Activated naive CD8-positive, alpha-beta T cell treated with anti-CD3 and anti-CD28 coated beads, Interleukin-2, amount 50 U/mL, for 24 hours (primary cell): Measurements from ENCODE around the gene PATL1.
"Not testable (repeated sequence)": the region's sequence is repeated elsewhere in the genome, so short reads cannot be mapped to it uniquely, and the experiment has no call there.

Experiments used
- ATAC-seq: fragments of 150-1000 bp; cut with Tn5 transposase; one replicate; pipeline ENCODE4 v1.10.0; 2021
- DNase-seq: peaks from one replicate; pipeline ENCODE4 v3.0.0; 2021
- H3K27ac Mint-ChIP-seq: one replicate; pipeline ENCODE4 v1.8.0; 2021; ENCODE audit warnings: mild to moderate bottlenecking, mixed read lengths
- H3K27me3 Mint-ChIP-seq: one replicate; pipeline ENCODE4 v1.8.0; 2021; ENCODE audit warnings: mixed read lengths
- H3K36me3 Mint-ChIP-seq: one replicate; pipeline ENCODE4 v1.8.0; 2021; ENCODE audit warnings: low read depth, mixed read lengths
- H3K4me1 Mint-ChIP-seq: one replicate; pipeline ENCODE4 v1.8.0; 2021; ENCODE audit warnings: mixed read lengths
- H3K4me3 Mint-ChIP-seq: one replicate; pipeline ENCODE4 v1.8.0; 2021; ENCODE audit warnings: mild to moderate bottlenecking, moderate library complexity, mixed read lengths
- H3K9me3 Mint-ChIP-seq: one replicate; pipeline ENCODE4 v1.8.0; 2021; ENCODE audit warnings: mixed read lengths

PATL1 gene

GRCh38 chr11:59668950-59669610 lies at the start of gene PATL1:
Gene PATL1, minus strand, starts transcription at chr11:59669037. Its CDS starts 142 bp downstream, at chr11:59668895.
- Mint-ChIP-seq H3K36me3 (peaks cover 32% of the 10 kb centered on the region), H3K9me3 (no peaks in the 10 kb centered on the region), H3K4me3 (peak within 1 kb of the TSS; percentile 92), H3K4me1 (peaks cover 42% of the 10 kb centered on the region), H3K27ac (peak within 1 kb of the TSS; percentile 95), H3K27me3 (no peaks in the 10 kb centered on the region)
- ATAC-seq (peak; percentile 94), DNase-seq (peak; percentile 98)

GRCh38 chr11:59716051-59716450 lies 47.2 kb upstream of the PATL1 start:
- Mint-ChIP-seq H3K36me3 (no peaks in the 10 kb centered on the region), H3K4me3 (no peak overlapping the region), H3K9me3 (no peaks in the 10 kb centered on the region)

GRCh38 chr11:59713745-59714144 lies 44.9 kb upstream of the PATL1 start, which contains the start of gene OR10V1:
Gene OR10V1, minus strand, starts transcription at chr11:59713845. Its CDS starts 0 bp downstream, at chr11:59713845.
- DNase-seq (no peak), ATAC-seq (no peak)
- H3K27me3 Mint-ChIP-seq: peaks cover 14% of the 10 kb centered on the region
- H3K27ac Mint-ChIP-seq: no peak within 1 kb of the TSS
- no peaks in the 10 kb centered on the region for H3K4me1 Mint-ChIP-seq
- H3K9me3 Mint-ChIP-seq: no peaks in the 10 kb centered on the region
- no peaks in the 10 kb centered on the region for H3K36me3 Mint-ChIP-seq
- H3K4me3 Mint-ChIP-seq: no peak within 1 kb of the TSS

More at GRCh38 chr11:59716051-59716450, 47.2 kb upstream of the PATL1 start:
- Mint-ChIP-seq H3K4me1 (no peaks in the 10 kb centered on the region), H3K27me3 (peaks cover 16% of the 10 kb centered on the region), H3K27ac (no peak overlapping the region)
- DNase-seq: no peak
- no peak for ATAC-seq

- Mint-ChIP-seq H3K27me3 (peaks cover 11% of the 10 kb centered on the region), H3K27ac (no peak overlapping the region), H3K9me3 (no peaks in the 10 kb centered on the region), H3K4me3 (no peak overlapping the region), H3K4me1 (no peaks in the 10 kb centered on the region), H3K36me3 (no peaks in the 10 kb centered on the region)
- no peak for ATAC-seq
- no peak for DNase-seq
Measured at GRCh38 chr11:59710136-59710847, 41.5 kb upstream of the PATL1 start.

GRCh38 chr11:59708537-59708936 lies 39.7 kb upstream of the PATL1 start:
- no peaks in the 10 kb centered on the region for H3K9me3 Mint-ChIP-seq
- no peak overlapping the region for H3K4me3 Mint-ChIP-seq
- H3K27ac Mint-ChIP-seq: no peak overlapping the region
- peaks cover 7% of the 10 kb centered on the region for H3K27me3 Mint-ChIP-seq
- no peak for DNase-seq
- no peaks in the 10 kb centered on the region for H3K36me3 Mint-ChIP-seq
- no peak for ATAC-seq
- no peaks in the 10 kb centered on the region for H3K4me1 Mint-ChIP-seq

GRCh38 chr11:59707371-59707770 lies 38.5 kb upstream of the PATL1 start:
- Mint-ChIP-seq H3K27ac (no peak overlapping the region), H3K4me3 (no peak overlapping the region), H3K4me1 (no peaks in the 10 kb centered on the region), H3K36me3 (no peaks in the 10 kb centered on the region), H3K9me3 (no peaks in the 10 kb centered on the region), H3K27me3 (peaks cover 7% of the 10 kb centered on the region)
- DNase-seq (no peak), ATAC-seq (no peak)

GRCh38 chr11:59706518-59707285 lies 37.9 kb upstream of the PATL1 start:
- no peak for ATAC-seq
- Mint-ChIP-seq H3K27me3 (peaks cover 5% of the 10 kb centered on the region), H3K4me1 (no peaks in the 10 kb centered on the region), H3K27ac (no peak overlapping the region), H3K36me3 (no peaks in the 10 kb centered on the region), H3K9me3 (no peaks in the 10 kb centered on the region), H3K4me3 (no peak overlapping the region)
- DNase-seq: no peak

GRCh38 chr11:59705294-59705693 lies 36.5 kb upstream of the PATL1 start:
- no peak overlapping the region for H3K27ac Mint-ChIP-seq
- H3K4me3 Mint-ChIP-seq: no peak overlapping the region
- H3K4me1 Mint-ChIP-seq: no peaks in the 10 kb centered on the region

GRCh38 chr11:59703515-59703914 lies 34.7 kb upstream of the PATL1 start:
- ATAC-seq, H3K4me3 Mint-ChIP-seq, H3K27ac Mint-ChIP-seq, H3K27me3 Mint-ChIP-seq, DNase-seq, H3K9me3 Mint-ChIP-seq, H3K4me1 Mint-ChIP-seq, H3K36me3 Mint-ChIP-seq: not testable (repeated sequence)

More at GRCh38 chr11:59705294-59705693, 36.5 kb upstream of the PATL1 start:
- no peak for ATAC-seq
- DNase-seq: no peak
- no peaks in the 10 kb centered on the region for H3K9me3 Mint-ChIP-seq
- no peaks in the 10 kb centered on the region for H3K36me3 Mint-ChIP-seq
- H3K27me3 Mint-ChIP-seq: peaks cover 5% of the 10 kb centered on the region

GRCh38 chr11:59700157-59700556 lies 31.3 kb upstream of the PATL1 start:
- DNase-seq, H3K36me3 Mint-ChIP-seq, H3K9me3 Mint-ChIP-seq, H3K4me1 Mint-ChIP-seq, ATAC-seq, H3K4me3 Mint-ChIP-seq, H3K27me3 Mint-ChIP-seq, H3K27ac Mint-ChIP-seq: not testable (repeated sequence)

- Mint-ChIP-seq H3K4me3 (no peak overlapping the region), H3K27me3 (peaks cover 14% of the 10 kb centered on the region), H3K9me3 (peaks cover 4% of the 10 kb centered on the region), H3K27ac (no peak overlapping the region), H3K36me3 (no peaks in the 10 kb centered on the region), H3K4me1 (no peaks in the 10 kb centered on the region)
- no peak for ATAC-seq
- no peak for DNase-seq
Measured at GRCh38 chr11:59698506-59698905, 29.7 kb upstream of the PATL1 start.

- Mint-ChIP-seq H3K36me3 (no peaks in the 10 kb centered on the region), H3K9me3 (peaks cover 15% of the 10 kb centered on the region), H3K4me1 (no peaks in the 10 kb centered on the region), H3K4me3 (no peak overlapping the region), H3K27me3 (peaks cover 34% of the 10 kb centered on the region), H3K27ac (no peak overlapping the region)
- no peak for ATAC-seq
- DNase-seq: no peak
Measured at GRCh38 chr11:59692915-59693314, 24.1 kb upstream of the PATL1 start.

GRCh38 chr11:59691156-59691555 lies 22.3 kb upstream of the PATL1 start:
- ATAC-seq: no peak
- Mint-ChIP-seq H3K4me1 (no peaks in the 10 kb centered on the region), H3K27ac (no peak overlapping the region), H3K27me3 (peaks cover 35% of the 10 kb centered on the region), H3K9me3 (peaks cover 15% of the 10 kb centered on the region), H3K4me3 (no peak overlapping the region), H3K36me3 (no peaks in the 10 kb centered on the region)
- DNase-seq: no peak

- Mint-ChIP-seq H3K4me1 (no peaks in the 10 kb centered on the region), H3K4me3 (no peak overlapping the region), H3K36me3 (no peaks in the 10 kb centered on the region), H3K27me3 (peaks cover 43% of the 10 kb centered on the region), H3K9me3 (peaks cover 15% of the 10 kb centered on the region), H3K27ac (no peak overlapping the region)
- ATAC-seq (no peak), DNase-seq (no peak)
Measured at GRCh38 chr11:59689015-59689414, 20.2 kb upstream of the PATL1 start.
